ENCODE data around the gene HOPX. TPM values are rescaled to one million over a fixed set of nuclear protein-coding genes. Genes with fewer than 3 reads are reported as not detected.

Gene HOPX
- total and polyA plus RNA-seq, 10 donors, result 6.0 to 26.0 (median 8.0) TPM

GRCh38 chr4:56656346-56656643 is 24.8 kb downstream of the HOPX start:
- DNase-seq, result peak; percentile 87
- H3K36me3 ChIP-seq, result no peaks in the 10 kb centered on the region
- peak in 5 of 11 experiments; percentile 8 to 35 (median 30) for TF ChIP-seq CTCF (IDR thresholded peaks at IDR 0.05 in 8 of 11, conservative IDR thresholded peaks at IDR 0.05 in 3 of 11)
- no peak for TF ChIP-seq POLR2A (IDR thresholded peaks at IDR 0.05)
- no peaks in the 10 kb centered on the region for H3K9me3 ChIP-seq
- H3K4me1 ChIP-seq, result peaks cover 8 to 57% (median 36%) of the 10 kb centered on the region in 6 donors
- peak overlapping the region; percentile 47 to 80 (median 55) for H3K4me3 ChIP-seq
- peaks cover 0 to 52% (median 37%) of the 10 kb centered on the region in 7 donors for H3K27me3 ChIP-seq (replicated peaks in 1 of 7)
- 2 to 30% (median 3%) methylated on average over 2 to 19 of the region's 19 CpGs for WGBS, 5 donors
- peak overlapping the region in 7 of 8 donors; percentile 41 to 82 (median 60) for H3K27ac ChIP-seq
- intact Hi-C loops (cut with DNase I; ENCODE audit: low total_unique reads), result no loop called here

- intact Hi-C loops (cut with DNase I; ENCODE audit: low total_unique reads), result no loop called here
- 0 to 2% (median 1%) methylated on average over 11 to 79 of the region's 79 CpGs for WGBS, 5 donors
- Histone ChIP-seq H3K27ac (peak overlapping the region; percentile 19 to 82 (median 58)), H3K36me3 (no peaks in the 10 kb centered on the region), H3K4me1 (peaks cover 8 to 57% (median 36%) of the 10 kb centered on the region in 6 donors), H3K27me3 (replicated peaks in 1 of 7) (peaks cover 0 to 52% (median 37%) of the 10 kb centered on the region in 7 donors), H3K4me3 (peak overlapping the region; percentile 47 to 80 (median 55)), H3K9me3 (no peaks in the 10 kb centered on the region)
- no peak for TF ChIP-seq POLR2A (IDR thresholded peaks at IDR 0.05)
- no peak for TF ChIP-seq CTCF (IDR thresholded peaks at IDR 0.05 in 8 of 11, conservative IDR thresholded peaks at IDR 0.05 in 3 of 11)
- TF ChIP-seq POLR2AphosphoS5 (IDR thresholded peaks at IDR 0.05), result no peak
- DNase-seq, result peak; percentile 79
Measured at GRCh38 chr4:56655627-56656345, 25.3 kb downstream of the HOPX start.

- H3K4me3 ChIP-seq, result peak overlapping the region; percentile 47 to 80 (median 55)
- H3K27me3 ChIP-seq (replicated peaks in 1 of 7), result peaks cover 0 to 52% (median 37%) of the 10 kb centered on the region in 7 donors
- intact Hi-C loops (cut with DNase I; ENCODE audit: low total_unique reads), result no loop called here
- DNase-seq, result peak; percentile 78
- peak overlapping the region; percentile 19 to 82 (median 58) for H3K27ac ChIP-seq
- no peak for TF ChIP-seq POLR2AphosphoS5 (IDR thresholded peaks at IDR 0.05)
- no peaks in the 10 kb centered on the region for H3K9me3 ChIP-seq
- no peaks in the 10 kb centered on the region for H3K36me3 ChIP-seq
- WGBS, 5 donors, result 0 to 10% (median 1%) methylated on average over 16 to 28 of the region's 28 CpGs
- peaks cover 8 to 58% (median 38%) of the 10 kb centered on the region in 6 donors for H3K4me1 ChIP-seq
Measured at GRCh38 chr4:56655209-56655626, 25.9 kb downstream of the HOPX start.

DNA sequence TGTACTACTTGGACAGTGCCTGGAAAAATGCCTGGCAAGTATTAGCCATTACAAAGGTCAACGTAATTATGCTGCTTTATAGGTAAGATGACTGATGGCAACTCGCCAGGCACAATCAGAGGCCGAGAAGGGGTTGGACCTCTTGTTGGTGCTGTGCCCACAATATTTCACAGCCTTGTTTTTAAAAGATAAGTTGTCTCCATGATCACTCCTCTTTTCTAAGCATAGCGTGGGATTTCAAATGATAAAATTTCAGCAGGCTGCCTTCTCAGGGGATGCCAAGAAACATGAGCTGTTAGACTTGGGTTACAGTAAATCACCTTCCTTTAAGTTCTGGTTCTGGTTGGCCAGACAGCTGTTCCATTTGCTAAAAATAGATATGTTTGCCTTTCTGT is 26.9 kb downstream of the HOPX start:
- H3K4me1 ChIP-seq, result peaks cover 8 to 68% (median 43%) of the 10 kb centered on the region in 6 donors
- peak overlapping the region in 1 of 8 donors; percentile 80 for H3K4me3 ChIP-seq
- peaks cover 0 to 48% (median 37%) of the 10 kb centered on the region in 7 donors for H3K27me3 ChIP-seq (replicated peaks in 1 of 7)
- peak overlapping the region in 4 of 8 donors; percentile 7 to 82 (median 28) for H3K27ac ChIP-seq
- intact Hi-C loops (cut with DNase I; ENCODE audit: low total_unique reads), result no loop called here
- no peaks in the 10 kb centered on the region for H3K36me3 ChIP-seq
- H3K9me3 ChIP-seq, result no peaks in the 10 kb centered on the region
- whole genome bisulfite sequencing, 5 donors, result 56 to 74% (median 62%) methylated on average over 4 of the region's 4 CpGs
- DNase-seq, result no peak
- TF ChIP-seq POLR2AphosphoS5 (IDR thresholded peaks at IDR 0.05), result no peak
- no peak for TF ChIP-seq CTCF (IDR thresholded peaks at IDR 0.05 in 8 of 11, conservative IDR thresholded peaks at IDR 0.05 in 3 of 11)
- TF ChIP-seq POLR2A (IDR thresholded peaks at IDR 0.05), result no peak

Measured in spleen (tissue), 11 donors.